Parathyroid adenoma (tissue), 2 donors: ENCODE results near the gene SRGAP3.
A peak's percentile ranks its signal among the peaks of the same experiment; 100 is the strongest.

ENCODE experiments used
- H2AFZ ChIP-seq: fragments of 300-600 bp; sonication (generic); one replicate; pipeline ENCODE4 v1.7.0; 2017; ENCODE audit warnings: antibody characterized with exemption, mild to moderate bottlenecking
- H3K27ac ChIP-seq: fragments of 300-600 bp; sonication (generic); one replicate; pipeline ENCODE4 v1.7.0; 2017
- H3K27me3 ChIP-seq: fragments of 300-600 bp; sonication (generic); one replicate; pipeline ENCODE4 v1.7.0; 2017; ENCODE audit warnings: low read length; ENCODE audit not compliant: control insufficient read depth, insufficient read depth
- H3K36me3 ChIP-seq: fragments of 300-600 bp; sonication (generic); one replicate; pipeline ENCODE4 v1.7.0; 2017; ENCODE audit warnings: low read length; ENCODE audit not compliant: control insufficient read depth, insufficient read depth
- H3K4me1 ChIP-seq: fragments of 300-600 bp; sonication (generic); one replicate; pipeline ENCODE4 v1.7.0; 2017; ENCODE audit warnings: control low read depth
- H3K4me2 ChIP-seq: fragments of 300-600 bp; sonication (generic); one replicate; pipeline ENCODE4 v1.7.0; 2017; ENCODE audit warnings: low read length
- H3K4me3 ChIP-seq: fragments of 300-600 bp; sonication (generic); one replicate; pipeline ENCODE4 v1.7.0; 2017; ENCODE audit warnings: low read depth, low read length
- H3K79me2 ChIP-seq: fragments of 300-600 bp; sonication (generic); one replicate; pipeline ENCODE4 v1.7.0; 2017; ENCODE audit warnings: control low read depth
- H3K9ac ChIP-seq: fragments of 300-600 bp; sonication (generic); one replicate; pipeline ENCODE4 v1.7.0; 2017; ENCODE audit warnings: mild to moderate bottlenecking
- H3K9me3 ChIP-seq: fragments of 300-600 bp; sonication (generic); one replicate; pipeline ENCODE4 v1.7.0; 2017; ENCODE audit warnings: low read length; ENCODE audit not compliant: control insufficient read depth
- CTCF ChIP-seq: fragments of 300-600 bp; sonication (generic); IDR thresholded peaks from one replicate; pipeline ENCODE4 v1.7.0; 2017; ENCODE audit warnings: antibody characterized with exemption, mild to moderate bottlenecking
- donor health status: primary hyperparathyroidism.

SRGAP3 gene

DNA sequence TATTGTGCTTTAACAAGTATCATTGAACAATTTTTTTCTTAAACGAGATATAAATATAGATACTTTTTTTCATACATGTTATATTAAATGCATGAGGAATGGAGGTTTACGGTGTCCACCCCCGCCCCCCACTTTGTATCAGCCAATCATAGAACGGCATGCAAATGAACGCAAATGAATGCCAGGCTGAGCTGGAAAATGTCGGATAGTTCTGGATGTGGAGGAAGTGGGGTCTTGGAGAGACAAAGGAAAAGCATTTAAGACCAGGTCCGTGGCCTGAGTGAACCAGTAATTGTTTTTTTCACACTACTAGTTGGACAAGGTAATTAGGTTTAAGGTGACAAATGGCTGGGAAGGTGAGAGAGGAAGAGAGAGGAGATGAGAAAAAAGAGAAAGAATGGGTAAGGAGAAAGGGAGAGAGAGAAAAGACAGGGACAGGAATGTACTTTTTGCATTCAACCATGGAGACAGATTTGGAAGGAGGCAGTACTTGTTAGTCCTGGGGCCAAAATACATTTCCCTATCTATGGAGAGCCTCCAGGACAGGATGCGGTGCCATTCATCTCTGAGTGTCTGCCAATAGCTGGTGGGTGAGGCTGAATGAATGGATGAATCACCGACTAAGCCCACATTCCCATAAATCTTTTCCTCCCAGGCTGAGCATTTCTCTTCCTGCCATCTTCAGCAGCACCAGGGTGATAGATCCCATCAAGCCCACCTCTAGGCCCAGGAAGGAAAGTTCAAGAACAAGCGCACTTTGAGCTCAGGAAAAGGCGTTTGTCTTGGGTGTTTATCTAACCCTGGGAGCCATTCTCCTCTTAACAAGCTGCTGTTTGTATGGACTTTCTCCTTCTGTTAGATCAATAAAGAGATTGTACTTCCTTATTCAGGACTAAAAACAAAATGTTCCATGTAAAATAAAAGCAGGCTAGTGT is 284.7 kb downstream of the SRGAP3 start:
- Histone ChIP-seq H3K4me3 (no peak overlapping the region), H3K27me3 (no peaks in the 10 kb centered on the region), H3K27ac (no peak overlapping the region), H3K79me2 (no peaks in the 10 kb centered on the region), H3K9ac (no peak overlapping the region), H3K4me2 (no peak overlapping the region), H2AFZ (peak overlapping the region; percentile 96), H3K4me1 (peaks cover 7% of the 10 kb centered on the region), H3K9me3 (no peaks in the 10 kb centered on the region), H3K36me3 (no peaks in the 10 kb centered on the region)
- no peak for TF ChIP-seq CTCF

- peak within 1 kb of the TSS; percentile 98 for H3K4me2 ChIP-seq
- peak within 1 kb of the TSS; percentile 96 for H2AFZ ChIP-seq
- H3K27ac ChIP-seq, result peak within 1 kb of the TSS; percentile 62
- H3K4me3 ChIP-seq, result peak within 1 kb of the TSS; percentile 94
- no peaks in the 10 kb centered on the region for H3K9me3 ChIP-seq
- H3K27me3 ChIP-seq, result no peaks in the 10 kb centered on the region
- no peak for TF ChIP-seq CTCF
- peaks cover 2% of the 10 kb centered on the region for H3K79me2 ChIP-seq
- H3K4me1 ChIP-seq, result peaks cover 7% of the 10 kb centered on the region
- H3K9ac ChIP-seq, result no peak within 1 kb of the TSS
- H3K36me3 ChIP-seq, result no peaks in the 10 kb centered on the region
These were observed 286.2 kb downstream of the SRGAP3 start, which contains the start of gene RAD18 for GRCh38 chr3:8963137-8963853. RAD18 (minus strand) TSS chr3:8963472; CDS start chr3:8963385, 87 bp downstream.

DNA sequence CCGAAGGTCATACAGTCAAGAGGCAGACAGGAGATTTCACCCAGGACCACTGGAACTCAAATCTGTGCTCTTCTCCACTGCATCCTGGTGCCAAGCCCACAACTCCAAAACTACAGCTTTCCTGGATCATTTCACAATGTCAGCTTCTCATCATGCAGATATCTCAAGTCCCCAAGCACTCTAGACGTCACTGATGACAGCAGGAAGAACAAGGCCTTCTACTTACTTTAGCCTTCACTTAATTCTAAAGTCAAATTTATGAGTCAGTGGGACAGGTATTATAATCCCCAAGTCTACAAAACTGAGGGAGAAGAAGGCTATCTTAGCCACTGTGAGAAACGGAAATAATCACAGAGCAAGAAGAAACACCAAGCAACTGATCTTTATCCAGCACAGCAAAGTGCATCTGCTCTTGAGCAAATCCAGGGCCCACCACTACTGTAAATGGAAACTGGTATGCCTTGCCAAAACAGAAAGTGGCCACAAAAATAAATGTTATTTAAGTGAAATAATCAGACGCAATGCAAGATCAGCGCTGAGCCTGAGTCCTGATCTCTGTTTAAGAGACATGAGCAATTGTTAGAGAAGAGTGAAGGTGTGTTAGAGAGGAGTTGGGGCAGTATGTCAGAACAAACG is 287.1 kb downstream of the SRGAP3 start:
- Histone ChIP-seq H3K27me3 (no peaks in the 10 kb centered on the region), H2AFZ (peak overlapping the region; percentile 96), H3K27ac (no peak overlapping the region), H3K36me3 (no peaks in the 10 kb centered on the region), H3K4me3 (peak overlapping the region; percentile 94), H3K4me1 (peaks cover 7% of the 10 kb centered on the region), H3K9me3 (no peaks in the 10 kb centered on the region), H3K9ac (no peak overlapping the region), H3K79me2 (peaks cover 2% of the 10 kb centered on the region), H3K4me2 (peak overlapping the region; percentile 98)
- TF ChIP-seq CTCF, result no peak

- no peak overlapping the region for H2AFZ ChIP-seq
These were observed 289.8 kb downstream of the SRGAP3 start for GRCh38 chr3:8959668-8960067.

More at GRCh38 chr3:8959668-8960067, 289.8 kb downstream of the SRGAP3 start:
- no peak for TF ChIP-seq CTCF
- H3K27ac ChIP-seq, result no peak overlapping the region
- peaks cover 7% of the 10 kb centered on the region for H3K4me1 ChIP-seq
- H3K9me3 ChIP-seq, result no peaks in the 10 kb centered on the region
- H3K4me2 ChIP-seq, result no peak overlapping the region
- no peak overlapping the region for H3K9ac ChIP-seq
- H3K4me3 ChIP-seq, result no peak overlapping the region
- no peaks in the 10 kb centered on the region for H3K36me3 ChIP-seq
- no peaks in the 10 kb centered on the region for H3K27me3 ChIP-seq
- peaks cover 2% of the 10 kb centered on the region for H3K79me2 ChIP-seq
